GM23338 (cell line): ENCODE measurements around the gene USP20. TPM values are rescaled to one million over a fixed set of nuclear protein-coding genes. Genes with fewer than 3 reads are reported as not detected.

ENCODE experiments used
- ATAC-seq: fragments of 200-7000 bp; cut with Tn5 transposase; 3 replicates; pipeline ENCODE4 v1.9.1; 2020
- DNase-seq: peaks from one replicate; pipeline ENCODE4 v3.0.0-alpha.2; 2015; ENCODE audit warnings: low spot score
- H2AFZ ChIP-seq: fragments of 200-600 bp; sonication (generic); 2 replicates; pipeline ENCODE4 v1.8.0; 2016; ENCODE audit warnings: antibody characterized with exemption, mild to moderate bottlenecking, moderate library complexity
- H3F3A ChIP-seq: fragments of 200-600 bp; sonication (generic); replicated peaks from 2 replicates; pipeline ENCODE4 v1.8.0; 2017; ENCODE audit warnings: antibody characterized with exemption, mixed run types, low read depth
- H3K27ac ChIP-seq: fragments of 200-600 bp; sonication (generic); 2 replicates; pipeline ENCODE4 v1.6.1; 2016; ENCODE audit warnings: low read depth
- H3K27me3 ChIP-seq: fragments of 200-600 bp; sonication (generic); 2 replicates; pipeline ENCODE4 v1.8.0; 2016; ENCODE audit warnings: mild to moderate bottlenecking, mixed run types, moderate library complexity; ENCODE audit not compliant: insufficient read depth
- H3K36me3 ChIP-seq: fragments of 200-600 bp; sonication (generic); 2 replicates; pipeline ENCODE4 v1.8.0; 2016; ENCODE audit warnings: mild to moderate bottlenecking; ENCODE audit not compliant: insufficient read depth
- H3K4me1 ChIP-seq: fragments of 200-600 bp; sonication (generic); 2 replicates; pipeline ENCODE4 v1.8.0; 2016; ENCODE audit warnings: mild to moderate bottlenecking, moderate library complexity; ENCODE audit not compliant: insufficient read depth
- H3K4me2 ChIP-seq: fragments of 200-600 bp; sonication (generic); 2 replicates; pipeline ENCODE4 v1.7.1; 2017; ENCODE audit warnings: mixed run types
- H3K4me3 ChIP-seq: fragments of 200-600 bp; sonication (generic); 2 replicates; pipeline ENCODE4 v1.6.1; 2016; ENCODE audit warnings: mixed run types
- H3K79me2 ChIP-seq: fragments of 200-600 bp; sonication (generic); replicated peaks from 2 replicates; pipeline ENCODE4 v1.8.0; 2017; ENCODE audit warnings: mild to moderate bottlenecking; ENCODE audit not compliant: insufficient read depth
- H3K9me2 ChIP-seq: fragments of 200-600 bp; sonication (generic); 2 replicates; pipeline ENCODE4 v1.8.0; 2017; ENCODE audit not compliant: insufficient read depth
- H4K20me1 ChIP-seq: fragments of 200-600 bp; sonication (generic); replicated peaks from 2 replicates; pipeline ENCODE4 v1.8.0; 2017; ENCODE audit warnings: mild to moderate bottlenecking; ENCODE audit not compliant: insufficient read depth
- H3K27ac Mint-ChIP-seq: 2 replicates; pipeline ENCODE4 v1.8.0; 2020; ENCODE audit warnings: inconsistent platforms, mild to moderate bottlenecking, moderate library complexity, mixed read lengths
- H3K27me3 Mint-ChIP-seq: 3 replicates; pipeline ENCODE4 v1.8.0; 2022; ENCODE audit warnings: low read depth, mild to moderate bottlenecking, moderate library complexity, mixed read lengths, inconsistent platforms; ENCODE audit not compliant: insufficient read depth, poor library complexity
- H3K36me3 Mint-ChIP-seq: 3 replicates; pipeline ENCODE4 v1.8.0; 2021; ENCODE audit warnings: low read depth, mild to moderate bottlenecking, inconsistent platforms, moderate library complexity, mixed read lengths
- H3K4me1 Mint-ChIP-seq: 3 replicates; pipeline ENCODE4 v1.8.0; 2020; ENCODE audit warnings: mild to moderate bottlenecking, inconsistent platforms, mixed read lengths
- H3K4me3 Mint-ChIP-seq: 3 replicates; pipeline ENCODE4 v1.8.0; 2021; ENCODE audit warnings: moderate library complexity, mild to moderate bottlenecking, inconsistent platforms, mixed read lengths
- H3K9me3 Mint-ChIP-seq: 3 replicates; pipeline ENCODE4 v1.8.0; 2020; ENCODE audit warnings: moderate library complexity, mild to moderate bottlenecking, inconsistent platforms, mixed read lengths
- CREB1 ChIP-seq: fragments of 250-450 bp; sonication (Bioruptor Pico); IDR thresholded peaks from 2 replicates; pipeline ENCODE4 v1.5.0; 2020; ENCODE audit warnings: low read depth, mild to moderate bottlenecking, moderate library complexity
- EZH2phosphoT487 ChIP-seq: fragments of 200-600 bp; sonication (generic); IDR thresholded peaks from one replicate; pipeline ENCODE4 v1.8.1; 2018; ENCODE audit warnings: antibody characterized with exemption; ENCODE audit not compliant: unreplicated experiment
- POLR2AphosphoS5 ChIP-seq: IDR thresholded peaks from 2 replicates; pipeline ENCODE4 v1.6.1; 2016; ENCODE audit warnings: antibody characterized with exemption, low read depth
- STAT1 ChIP-seq: IDR thresholded peaks from one replicate; pipeline ENCODE4 v1.6.1; 2016; ENCODE audit warnings: antibody characterized with exemption; ENCODE audit not compliant: unreplicated experiment
- ZNF114 ChIP-seq: fragments of 250-450 bp; sonication (Bioruptor Pico); IDR thresholded peaks from 2 replicates; pipeline ENCODE4 v1.5.0; 2020; ENCODE audit warnings: mild to moderate bottlenecking, moderate library complexity
- polyA plus RNA-seq: library from polyadenylated mRNA; unstranded; fragments of >200 nt; fragmentation: Nextera tagmentation; extraction: Ambion mirVana; gene quantifications from 2 replicates; pipeline ENCODE4 v1.2.1, GENCODE V29; 2016
- total RNA-seq: library from RNA; depleted of rRNA; stranded (reverse); fragments of >200 nt; shearing (Covaris generic); gene quantifications from 2 replicates; pipeline ENCODE4 v1.2.3, GENCODE V29; 2014
- TF ChIP-seq, protein P1 (sequence below): fragments of 250-450 bp; sonication (Bioruptor Pico); IDR thresholded peaks from 2 replicates; pipeline ENCODE4 v1.5.0; 2020; ENCODE audit warnings: mild to moderate bottlenecking, moderate library complexity

The USP20 gene
- total and polyA plus RNA-seq, 2 experiments from 2014 or later = 10.4 to 13.0 TPM

DNA sequence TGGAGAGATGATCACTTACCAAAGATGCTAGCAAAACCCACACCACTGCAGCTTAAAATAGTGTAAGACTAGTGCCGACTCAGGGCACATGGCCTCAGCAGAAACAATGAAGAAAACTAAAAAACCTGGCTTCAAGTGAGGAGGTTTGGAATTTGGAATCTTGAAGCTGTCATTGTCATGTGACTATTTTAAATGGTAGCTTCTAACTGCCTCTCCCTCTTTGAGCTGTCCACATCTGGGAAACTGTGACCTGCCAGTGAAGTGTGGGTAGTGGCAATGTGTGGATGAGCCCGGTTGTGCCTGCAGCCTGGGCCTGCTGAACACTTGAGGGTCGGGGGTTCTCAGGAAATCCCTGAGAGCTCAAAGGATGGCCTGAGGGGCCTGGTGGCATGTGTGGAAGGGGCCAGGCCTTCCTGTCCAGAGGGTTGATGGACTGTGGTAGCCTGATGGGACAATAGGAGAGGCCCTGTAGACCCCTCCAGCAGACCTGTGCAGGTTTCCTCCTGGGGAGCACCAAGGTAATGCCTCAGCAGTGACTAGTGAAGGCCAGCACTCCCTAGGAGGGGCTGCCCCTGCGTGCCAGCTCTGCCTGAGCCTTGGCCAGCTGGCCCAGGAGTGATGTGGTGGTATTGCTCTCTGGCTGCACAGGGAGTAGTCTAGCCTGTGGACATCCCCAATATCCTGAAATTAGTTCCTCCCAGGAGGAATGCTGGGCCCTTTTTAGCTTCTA is 13.6 kb downstream of the USP20 start:
- no peak for ATAC-seq
- Histone ChIP-seq H3F3A (no peaks in the 10 kb centered on the region), H3K79me2 (no peaks in the 10 kb centered on the region), H3K27ac (no peak overlapping the region), H3K4me1 (no peaks in the 10 kb centered on the region), H3K4me2 (no peak overlapping the region), H4K20me1 (no peaks in the 10 kb centered on the region; the same call in 1 of the 2 replicates), H3K9me2 (no peaks in the 10 kb centered on the region), H3K27me3 (no peaks in the 10 kb centered on the region), H2AFZ (no peak overlapping the region), H3K4me3 (no peak overlapping the region), H3K36me3 (no peaks in the 10 kb centered on the region)
- Mint-ChIP-seq H3K4me3 (no peak overlapping the region), H3K27me3 (peaks cover 3% of the 10 kb centered on the region), H3K27ac (no peak overlapping the region), H3K9me3 (no peaks in the 10 kb centered on the region), H3K36me3 (peaks cover 4% of the 10 kb centered on the region; the same call in 1 of the 3 replicates), H3K4me1 (no peaks in the 10 kb centered on the region)
- DNase-seq = no peak
- TF ChIP-seq EZH2phosphoT487 (no peak), ZNF114 (CRISPR knock-in tag) (no peak), POLR2AphosphoS5 (no peak)
- TF ChIP-seq, protein P1, sequence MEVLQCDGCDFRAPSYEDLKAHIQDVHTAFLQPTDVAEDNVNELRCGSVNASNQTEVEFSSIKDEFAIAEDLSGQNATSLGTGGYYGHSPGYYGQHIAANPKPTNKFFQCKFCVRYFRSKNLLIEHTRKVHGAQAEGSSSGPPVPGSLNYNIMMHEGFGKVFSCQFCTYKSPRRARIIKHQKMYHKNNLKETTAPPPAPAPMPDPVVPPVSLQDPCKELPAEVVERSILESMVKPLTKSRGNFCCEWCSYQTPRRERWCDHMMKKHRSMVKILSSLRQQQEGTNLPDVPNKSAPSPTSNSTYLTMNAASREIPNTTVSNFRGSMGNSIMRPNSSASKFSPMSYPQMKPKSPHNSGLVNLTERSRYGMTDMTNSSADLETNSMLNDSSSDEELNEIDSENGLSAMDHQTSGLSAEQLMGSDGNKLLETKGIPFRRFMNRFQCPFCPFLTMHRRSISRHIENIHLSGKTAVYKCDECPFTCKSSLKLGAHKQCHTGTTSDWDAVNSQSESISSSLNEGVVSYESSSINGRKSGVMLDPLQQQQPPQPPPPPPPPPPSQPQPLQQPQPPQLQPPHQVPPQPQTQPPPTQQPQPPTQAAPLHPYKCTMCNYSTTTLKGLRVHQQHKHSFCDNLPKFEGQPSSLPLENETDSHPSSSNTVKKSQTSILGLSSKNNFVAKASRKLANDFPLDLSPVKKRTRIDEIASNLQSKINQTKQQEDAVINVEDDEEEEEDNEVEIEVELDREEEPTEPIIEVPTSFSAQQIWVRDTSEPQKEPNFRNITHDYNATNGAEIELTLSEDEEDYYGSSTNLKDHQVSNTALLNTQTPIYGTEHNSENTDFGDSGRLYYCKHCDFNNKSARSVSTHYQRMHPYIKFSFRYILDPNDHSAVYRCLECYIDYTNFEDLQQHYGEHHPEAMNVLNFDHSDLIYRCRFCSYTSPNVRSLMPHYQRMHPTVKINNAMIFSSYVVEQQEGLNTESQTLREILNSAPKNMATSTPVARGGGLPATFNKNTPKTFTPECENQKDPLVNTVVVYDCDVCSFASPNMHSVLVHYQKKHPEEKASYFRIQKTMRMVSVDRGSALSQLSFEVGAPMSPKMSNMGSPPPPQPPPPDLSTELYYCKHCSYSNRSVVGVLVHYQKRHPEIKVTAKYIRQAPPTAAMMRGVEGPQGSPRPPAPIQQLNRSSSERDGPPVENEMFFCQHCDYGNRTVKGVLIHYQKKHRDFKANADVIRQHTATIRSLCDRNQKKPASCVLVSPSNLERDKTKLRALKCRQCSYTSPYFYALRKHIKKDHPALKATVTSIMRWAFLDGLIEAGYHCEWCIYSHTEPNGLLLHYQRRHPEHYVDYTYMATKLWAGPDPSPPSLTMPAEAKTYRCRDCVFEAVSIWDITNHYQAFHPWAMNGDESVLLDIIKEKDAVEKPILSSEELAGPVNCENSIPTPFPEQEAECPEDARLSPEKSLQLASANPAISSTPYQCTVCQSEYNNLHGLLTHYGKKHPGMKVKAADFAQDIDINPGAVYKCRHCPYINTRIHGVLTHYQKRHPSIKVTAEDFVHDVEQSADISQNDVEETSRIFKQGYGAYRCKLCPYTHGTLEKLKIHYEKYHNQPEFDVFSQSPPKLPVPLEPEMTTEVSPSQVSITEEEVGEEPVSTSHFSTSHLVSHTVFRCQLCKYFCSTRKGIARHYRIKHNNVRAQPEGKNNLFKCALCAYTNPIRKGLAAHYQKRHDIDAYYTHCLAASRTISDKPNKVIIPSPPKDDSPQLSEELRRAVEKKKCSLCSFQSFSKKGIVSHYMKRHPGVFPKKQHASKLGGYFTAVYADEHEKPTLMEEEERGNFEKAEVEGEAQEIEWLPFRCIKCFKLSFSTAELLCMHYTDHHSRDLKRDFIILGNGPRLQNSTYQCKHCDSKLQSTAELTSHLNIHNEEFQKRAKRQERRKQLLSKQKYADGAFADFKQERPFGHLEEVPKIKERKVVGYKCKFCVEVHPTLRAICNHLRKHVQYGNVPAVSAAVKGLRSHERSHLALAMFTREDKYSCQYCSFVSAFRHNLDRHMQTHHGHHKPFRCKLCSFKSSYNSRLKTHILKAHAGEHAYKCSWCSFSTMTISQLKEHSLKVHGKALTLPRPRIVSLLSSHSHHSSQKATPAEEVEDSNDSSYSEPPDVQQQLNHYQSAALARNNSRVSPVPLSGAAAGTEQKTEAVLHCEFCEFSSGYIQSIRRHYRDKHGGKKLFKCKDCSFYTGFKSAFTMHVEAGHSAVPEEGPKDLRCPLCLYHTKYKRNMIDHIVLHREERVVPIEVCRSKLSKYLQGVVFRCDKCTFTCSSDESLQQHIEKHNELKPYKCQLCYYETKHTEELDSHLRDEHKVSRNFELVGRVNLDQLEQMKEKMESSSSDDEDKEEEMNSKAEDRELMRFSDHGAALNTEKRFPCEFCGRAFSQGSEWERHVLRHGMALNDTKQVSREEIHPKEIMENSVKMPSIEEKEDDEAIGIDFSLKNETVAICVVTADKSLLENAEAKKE (CRISPR knock-in tag) = no peak

DNA sequence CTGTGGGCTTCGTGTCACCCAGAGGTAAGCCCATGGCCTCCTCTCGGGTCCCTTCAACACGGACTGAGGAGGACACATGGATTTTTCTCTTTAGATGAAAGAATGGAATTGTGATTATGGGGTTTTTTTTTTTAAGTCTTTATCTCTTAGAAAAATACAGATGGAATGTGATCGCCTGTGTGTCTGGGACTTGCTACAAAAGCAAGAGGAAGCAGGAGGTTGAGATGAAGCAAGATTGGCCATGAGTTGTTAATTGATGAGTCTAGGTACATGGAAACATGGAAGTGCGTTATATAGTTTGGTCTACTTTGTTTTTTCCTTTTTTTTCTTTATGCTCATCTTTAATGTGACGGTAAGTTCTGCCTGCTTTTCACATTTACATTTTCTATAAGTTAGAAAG is 14.6 kb downstream of the USP20 start:
- Histone ChIP-seq H2AFZ (no peak overlapping the region), H3K4me1 (no peaks in the 10 kb centered on the region), H3K27ac (no peak overlapping the region), H3K27me3 (no peaks in the 10 kb centered on the region), H3F3A (no peaks in the 10 kb centered on the region), H4K20me1 (no peaks in the 10 kb centered on the region; the same call in 1 of the 2 replicates), H3K4me2 (no peak overlapping the region), H3K79me2 (no peaks in the 10 kb centered on the region), H3K4me3 (no peak overlapping the region), H3K9me2 (no peaks in the 10 kb centered on the region), H3K36me3 (no peaks in the 10 kb centered on the region)
- DNase-seq (no peak), ATAC-seq (no peak)
- Mint-ChIP-seq H3K36me3 (peaks cover 6% of the 10 kb centered on the region; the same call in 2 of the 3 replicates), H3K27me3 (peaks cover 3% of the 10 kb centered on the region), H3K9me3 (no peaks in the 10 kb centered on the region), H3K4me3 (no peak overlapping the region), H3K4me1 (no peaks in the 10 kb centered on the region), H3K27ac (no peak overlapping the region)
- TF ChIP-seq STAT1 = no peak
- no peak for TF ChIP-seq ZNF114 (CRISPR knock-in tag)
- no peak for TF ChIP-seq EZH2phosphoT487
- no peak for TF ChIP-seq CREB1 (CRISPR knock-in tag)
